PC-9 (cell line): ENCODE results near the gene PC. TPM values are rescaled to one million over a fixed set of nuclear protein-coding genes. Genes with fewer than 3 reads are reported as not detected.

Experiments
- BruUV-seq: library from RNA; stranded (reverse); fragments of 400-500 nt; replicated peaks from 2 replicates; lab custom pipeline; 2021; lab: Mats Ljungman, UMichigan
- CTCF ChIA-PET: fragments of 300-600 bp; sonication (Branson Sonifier 250); formaldehyde crosslinking; loops from one replicate; lab custom pipeline; 2022; ENCODE audit warnings: antibody characterized with exemption; lab: Charles Lee
- POLR2A ChIA-PET: fragments of 300-600 bp; sonication (Branson Sonifier 250); formaldehyde crosslinking; loops from one replicate; lab custom pipeline; 2022; ENCODE audit warnings: antibody characterized with exemption; ENCODE audit not compliant: unreplicated experiment; lab: Charles Lee
- DNase-seq, 2 experiments: peaks; one replicate each; pipeline versions ENCODE4 v3.0.0 to v3.0.0-alpha.2; 2015 to 2022; ENCODE audit warnings: mixed read lengths in 1 of 2
- H2AFZ ChIP-seq: fragments of 200-600 bp; sonication (generic); 2 replicates; pipeline ENCODE4 v1.8.1; 2017; ENCODE audit warnings: antibody characterized with exemption
- H3F3A ChIP-seq: fragments of 200-600 bp; sonication (generic); 2 replicates; pipeline ENCODE4 v1.8.1; 2017; ENCODE audit warnings: antibody characterized with exemption, mild to moderate bottlenecking, low read depth; ENCODE audit not compliant: insufficient read depth
- H3K27ac ChIP-seq: fragments of 200-600 bp; sonication (generic); 2 replicates; pipeline ENCODE4 v1.6.1; 2016; ENCODE audit warnings: mixed run types
- H3K27me3 ChIP-seq: fragments of 200-600 bp; sonication (generic); 2 replicates; pipeline ENCODE4 v1.6.1; 2016; ENCODE audit warnings: low read depth, mixed run types; ENCODE audit not compliant: insufficient read depth
- H3K36me3 ChIP-seq: fragments of 200-600 bp; sonication (generic); 2 replicates; pipeline ENCODE4 v1.6.1; 2016; ENCODE audit warnings: low read depth, mixed run types
- H3K4me1 ChIP-seq: fragments of 200-600 bp; sonication (generic); replicated peaks from 2 replicates; pipeline ENCODE4 v1.6.1; 2016; ENCODE audit warnings: mixed run types; ENCODE audit not compliant: insufficient read depth
- H3K4me2 ChIP-seq: fragments of 200-600 bp; sonication (generic); 2 replicates; pipeline ENCODE4 v1.6.1; 2017; ENCODE audit warnings: mixed run types
- H3K4me3 ChIP-seq: fragments of 200-600 bp; sonication (generic); 2 replicates; pipeline ENCODE4 v1.6.1; 2016; ENCODE audit warnings: mixed run types
- H3K79me2 ChIP-seq: fragments of 200-600 bp; sonication (generic); 2 replicates; pipeline ENCODE4 v1.6.1; 2017; ENCODE audit warnings: low read depth, mixed run types
- H3K9me2 ChIP-seq: fragments of 200-600 bp; sonication (generic); 2 replicates; pipeline ENCODE4 v1.8.1; 2017; ENCODE audit warnings: mild to moderate bottlenecking; ENCODE audit not compliant: insufficient read depth
- H3K9me3 ChIP-seq: fragments of 200-600 bp; sonication (generic); 2 replicates; pipeline ENCODE4 v1.8.1; 2016; ENCODE audit warnings: low read depth; ENCODE audit not compliant: insufficient read depth
- H4K20me1 ChIP-seq: fragments of 200-600 bp; sonication (generic); 2 replicates; pipeline ENCODE4 v1.8.1; 2017; ENCODE audit not compliant: insufficient read depth
- CTCF ChIP-seq: fragments of 200-600 bp; sonication (generic); conservative IDR thresholded peaks from 2 replicates; pipeline ENCODE4 v1.6.1; 2017; ENCODE audit warnings: mixed run types, antibody characterized with exemption, mild to moderate bottlenecking, moderate library complexity
- EZH2 ChIP-seq: fragments of 200-600 bp; sonication (generic); IDR thresholded peaks from 2 replicates; pipeline ENCODE4 v1.8.0; 2017; ENCODE audit warnings: antibody characterized with exemption, low read depth
- intact Hi-C: fragments of 100-400 bp; cut with micrococcal nuclease; formaldehyde crosslinking; loops from one replicate; pipeline ENCODE4 v1.10.0; 2022; ENCODE audit not compliant: unreplicated experiment
- total RNA-seq: library from RNA; stranded (reverse); gene quantifications from 2 replicates; pipeline ENCODE4 v1.2.3, GENCODE V29; 2021

PC gene
- total RNA-seq, 1 experiment from 2014 or later = 38.9 TPM

- H3K27me3 ChIP-seq = no peaks in the 10 kb centered on the region
- no peaks in the 10 kb centered on the region for H3K36me3 ChIP-seq
- peaks cover 37% of the 10 kb centered on the region for H3K4me1 ChIP-seq
- no peak for TF ChIP-seq EZH2
- no peak for TF ChIP-seq CTCF
- POLR2A ChIA-PET = no interaction called here
- no peak overlapping the region for H3K4me3 ChIP-seq
- H2AFZ ChIP-seq = no peak overlapping the region
- CTCF ChIA-PET = no interaction called here
- intact Hi-C loops = no loop called here
- H3K27ac ChIP-seq = no peak overlapping the region
- H4K20me1 ChIP-seq = no peaks in the 10 kb centered on the region
- no peaks in the 10 kb centered on the region for H3K9me2 ChIP-seq
- DNase-seq = no peak
- peaks cover 7% of the 10 kb centered on the region; the same call in 1 of the 2 replicates for H3K79me2 ChIP-seq
- no peak overlapping the region for H3K4me2 ChIP-seq
- peaks cover 34% of the 10 kb centered on the region for H3F3A ChIP-seq
- no peaks in the 10 kb centered on the region for H3K9me3 ChIP-seq
- BruUV-seq = no TSS peak
Measured at GRCh38 chr11:66850588-66851238, 107.5 kb downstream of the PC start.

GRCh38 chr11:66850235-66850587 lies 108.0 kb downstream of the PC start:
- ChIA-PET POLR2A (no interaction called here), CTCF (no interaction called here)
- Histone ChIP-seq H3K36me3 (peaks cover 3% of the 10 kb centered on the region; the same call in 1 of the 2 replicates), H3F3A (peaks cover 34% of the 10 kb centered on the region), H3K4me1 (peaks cover 37% of the 10 kb centered on the region), H4K20me1 (no peaks in the 10 kb centered on the region), H3K9me2 (no peaks in the 10 kb centered on the region), H3K4me2 (no peak overlapping the region), H3K4me3 (no peak overlapping the region), H3K79me2 (peaks cover 12% of the 10 kb centered on the region), H2AFZ (no peak overlapping the region), H3K27me3 (no peaks in the 10 kb centered on the region), H3K9me3 (no peaks in the 10 kb centered on the region), H3K27ac (no peak overlapping the region)
- no TSS peak for BruUV-seq
- no peak for DNase-seq
- intact Hi-C loops = no loop called here
- TF ChIP-seq CTCF = no peak
- TF ChIP-seq EZH2 = no peak

GRCh38 chr11:66849501-66850234 lies 108.5 kb downstream of the PC start:
- Histone ChIP-seq H3K9me3 (no peaks in the 10 kb centered on the region), H2AFZ (no peak overlapping the region), H3F3A (peaks cover 38% of the 10 kb centered on the region), H3K36me3 (peaks cover 7% of the 10 kb centered on the region; the same call in 1 of the 2 replicates), H3K27ac (no peak overlapping the region), H3K79me2 (peaks cover 18% of the 10 kb centered on the region), H3K4me2 (no peak overlapping the region), H3K27me3 (no peaks in the 10 kb centered on the region), H4K20me1 (no peaks in the 10 kb centered on the region), H3K4me1 (peaks cover 40% of the 10 kb centered on the region), H3K9me2 (no peaks in the 10 kb centered on the region), H3K4me3 (no peak overlapping the region)
- intact Hi-C loops = loop anchor here (10.0 kb wide), 2 partner anchors 205 to 525 kb away; partner anchors contain the start of genes CLCF1 and RHOD
- no peak for TF ChIP-seq CTCF
- no peak for TF ChIP-seq EZH2
- POLR2A ChIA-PET = interaction anchor here (0.6 kb wide), 2 partner anchors 270 to 495 kb away, joined by 5 to 9 read pairs; partner anchors contain the start of gene KDM2A
- BruUV-seq = no TSS peak
- no peak for DNase-seq
- CTCF ChIA-PET = no interaction called here
